Activated naive CD8-positive, alpha-beta T cell treated with anti-CD3 and anti-CD28 coated beads, Interleukin-2, amount 50 U/mL, for 24 hours (primary cell): Measurements from ENCODE around the gene ASTN1.
A peak's percentile ranks its signal among the peaks of the same experiment; 100 is the strongest.

Experiments used
- ATAC-seq: fragments of 150-1000 bp; cut with Tn5 transposase; one replicate; pipeline ENCODE4 v1.10.0; 2021
- DNase-seq: peaks from one replicate; pipeline ENCODE4 v3.0.0; 2021
- H3K27ac Mint-ChIP-seq: one replicate; pipeline ENCODE4 v1.8.0; 2021; ENCODE audit warnings: mild to moderate bottlenecking, mixed read lengths
- H3K27me3 Mint-ChIP-seq: one replicate; pipeline ENCODE4 v1.8.0; 2021; ENCODE audit warnings: mixed read lengths
- H3K36me3 Mint-ChIP-seq: one replicate; pipeline ENCODE4 v1.8.0; 2021; ENCODE audit warnings: low read depth, mixed read lengths
- H3K4me1 Mint-ChIP-seq: one replicate; pipeline ENCODE4 v1.8.0; 2021; ENCODE audit warnings: mixed read lengths
- H3K4me3 Mint-ChIP-seq: one replicate; pipeline ENCODE4 v1.8.0; 2021; ENCODE audit warnings: mild to moderate bottlenecking, moderate library complexity, mixed read lengths
- H3K9me3 Mint-ChIP-seq: one replicate; pipeline ENCODE4 v1.8.0; 2021; ENCODE audit warnings: mixed read lengths

The ASTN1 gene

DNA sequence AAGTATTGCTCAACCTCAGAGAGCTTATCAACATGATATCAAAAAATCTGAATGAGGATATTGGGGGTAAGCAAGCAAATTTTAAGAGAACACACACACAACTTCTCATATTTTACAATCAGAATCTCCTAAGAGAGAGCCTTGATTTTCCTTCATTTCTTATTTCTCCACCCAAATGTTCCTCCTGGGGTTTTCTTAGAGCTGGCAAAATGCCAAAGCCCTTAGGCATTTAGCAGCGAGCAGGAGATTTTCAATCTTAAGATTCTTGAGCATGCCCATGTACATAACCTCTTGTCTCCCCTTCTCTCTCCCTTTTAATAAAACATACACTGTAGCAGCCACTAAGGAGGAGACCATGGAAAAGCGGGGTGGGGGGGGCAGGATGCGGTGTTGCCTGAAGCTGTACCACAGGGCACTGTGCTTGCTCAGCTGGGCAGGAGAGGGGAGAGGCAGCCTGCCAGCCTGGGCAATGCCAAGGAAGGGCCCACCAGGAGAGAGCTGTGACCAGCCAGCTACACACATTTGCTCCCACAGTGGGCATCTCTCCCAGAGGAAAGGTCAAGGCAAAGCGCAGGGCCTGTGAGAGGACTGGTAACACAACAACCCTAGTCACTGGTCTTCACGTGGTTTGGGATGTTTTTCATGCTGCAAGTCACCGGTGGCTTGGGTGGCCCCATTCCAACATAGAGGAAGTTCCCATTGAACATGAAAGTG is 10.6 kb upstream of the ASTN1 start:
- no peak for DNase-seq
- no peak overlapping the region for H3K4me3 Mint-ChIP-seq
- H3K4me1 Mint-ChIP-seq: no peaks in the 10 kb centered on the region
- H3K36me3 Mint-ChIP-seq: no peaks in the 10 kb centered on the region
- ATAC-seq: no peak
- peaks cover 4% of the 10 kb centered on the region for H3K9me3 Mint-ChIP-seq
- peaks cover 8% of the 10 kb centered on the region for H3K27me3 Mint-ChIP-seq
- no peak overlapping the region for H3K27ac Mint-ChIP-seq

GRCh38 chr1:177173976-177174375 is 9.5 kb upstream of the ASTN1 start:
- H3K4me1 Mint-ChIP-seq: no peaks in the 10 kb centered on the region
- DNase-seq: no peak
- H3K27me3 Mint-ChIP-seq: peaks cover 7% of the 10 kb centered on the region
- no peaks in the 10 kb centered on the region for H3K36me3 Mint-ChIP-seq
- ATAC-seq: no peak
- no peak overlapping the region for H3K4me3 Mint-ChIP-seq
- H3K9me3 Mint-ChIP-seq: peaks cover 4% of the 10 kb centered on the region
- no peak overlapping the region for H3K27ac Mint-ChIP-seq

DNA sequence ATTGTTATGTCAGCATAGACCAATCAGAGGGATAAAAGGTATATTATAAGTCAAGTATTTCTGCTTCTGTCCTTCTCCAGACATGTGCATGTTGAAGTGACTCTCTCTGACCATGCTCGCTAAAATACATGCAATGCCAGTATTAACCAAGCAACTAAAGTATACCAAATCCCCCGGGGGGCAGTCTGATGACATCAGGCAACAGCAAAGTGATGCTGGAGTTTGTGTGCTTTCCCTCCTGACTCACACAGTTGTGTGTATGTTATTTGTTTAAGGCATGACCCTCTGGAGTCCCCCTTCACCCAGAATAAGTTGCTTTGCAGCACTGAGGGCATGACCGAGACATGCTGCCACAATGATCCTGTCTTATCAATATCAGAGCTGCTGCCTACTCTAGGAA is 8.4 kb upstream of the ASTN1 start:
- no peak overlapping the region for H3K27ac Mint-ChIP-seq
- peaks cover 7% of the 10 kb centered on the region for H3K27me3 Mint-ChIP-seq
- no peak for ATAC-seq
- no peak for DNase-seq
- H3K4me1 Mint-ChIP-seq: no peaks in the 10 kb centered on the region
- H3K36me3 Mint-ChIP-seq: no peaks in the 10 kb centered on the region
- H3K4me3 Mint-ChIP-seq: no peak overlapping the region
- no peaks in the 10 kb centered on the region for H3K9me3 Mint-ChIP-seq

DNA sequence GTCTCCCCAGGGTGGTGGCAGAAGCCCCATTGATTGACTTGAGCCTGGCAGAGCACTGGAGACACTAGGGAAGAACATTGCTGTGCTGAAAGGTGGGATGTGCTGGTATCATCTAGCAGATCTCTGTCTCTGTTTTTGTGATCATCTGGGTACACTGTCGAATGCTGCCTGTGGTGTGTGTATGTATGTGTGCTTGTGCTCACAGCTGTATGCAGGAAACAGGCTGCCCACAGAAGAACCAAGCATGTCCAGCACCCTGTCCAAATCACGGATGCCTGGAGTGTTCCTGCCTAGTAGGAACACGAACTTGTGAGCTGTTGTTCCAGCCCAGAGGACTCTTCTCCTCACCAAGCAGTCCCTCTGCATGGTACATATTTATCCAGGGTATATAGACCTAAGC is 7.8 kb upstream of the ASTN1 start:
- H3K9me3 Mint-ChIP-seq: no peaks in the 10 kb centered on the region
- H3K36me3 Mint-ChIP-seq: no peaks in the 10 kb centered on the region
- DNase-seq (no peak), ATAC-seq (no peak)
- no peak overlapping the region for H3K27ac Mint-ChIP-seq
- H3K4me3 Mint-ChIP-seq: no peak overlapping the region
- peaks cover 4% of the 10 kb centered on the region for H3K27me3 Mint-ChIP-seq
- no peaks in the 10 kb centered on the region for H3K4me1 Mint-ChIP-seq

DNA sequence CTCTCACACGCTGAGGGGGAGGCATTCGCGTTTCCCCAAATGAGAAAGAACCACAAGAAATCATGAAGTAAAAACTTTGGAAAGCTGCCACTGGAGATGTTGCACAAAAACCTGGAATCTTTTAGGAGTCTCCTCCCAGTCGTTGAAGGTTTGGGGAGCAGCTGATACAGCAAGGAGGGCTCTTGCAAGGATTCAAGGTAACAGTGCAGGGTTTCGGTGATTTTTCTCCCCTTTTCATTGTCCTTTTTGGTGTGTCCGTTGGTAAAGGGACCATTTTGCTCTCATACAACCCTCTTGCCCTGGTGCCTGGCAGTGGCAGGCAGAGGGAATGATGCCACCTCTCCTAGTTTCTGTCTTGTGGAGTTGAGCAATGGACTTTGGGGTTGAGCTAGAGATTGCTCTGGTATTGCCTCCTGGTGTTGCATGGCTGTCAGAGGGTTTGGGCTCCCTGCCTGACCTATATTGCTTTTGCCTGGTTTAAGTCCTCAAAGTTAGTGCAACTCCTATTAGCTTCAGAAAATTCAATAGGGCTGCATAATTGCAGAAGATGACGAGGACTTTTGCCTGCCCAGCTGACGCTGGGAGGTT is 7.1 kb upstream of the ASTN1 start:
- ATAC-seq: no peak
- Mint-ChIP-seq H3K36me3 (no peaks in the 10 kb centered on the region), H3K9me3 (no peaks in the 10 kb centered on the region), H3K27ac (no peak overlapping the region), H3K4me1 (no peaks in the 10 kb centered on the region), H3K4me3 (no peak overlapping the region), H3K27me3 (peaks cover 3% of the 10 kb centered on the region)
- no peak for DNase-seq

DNA sequence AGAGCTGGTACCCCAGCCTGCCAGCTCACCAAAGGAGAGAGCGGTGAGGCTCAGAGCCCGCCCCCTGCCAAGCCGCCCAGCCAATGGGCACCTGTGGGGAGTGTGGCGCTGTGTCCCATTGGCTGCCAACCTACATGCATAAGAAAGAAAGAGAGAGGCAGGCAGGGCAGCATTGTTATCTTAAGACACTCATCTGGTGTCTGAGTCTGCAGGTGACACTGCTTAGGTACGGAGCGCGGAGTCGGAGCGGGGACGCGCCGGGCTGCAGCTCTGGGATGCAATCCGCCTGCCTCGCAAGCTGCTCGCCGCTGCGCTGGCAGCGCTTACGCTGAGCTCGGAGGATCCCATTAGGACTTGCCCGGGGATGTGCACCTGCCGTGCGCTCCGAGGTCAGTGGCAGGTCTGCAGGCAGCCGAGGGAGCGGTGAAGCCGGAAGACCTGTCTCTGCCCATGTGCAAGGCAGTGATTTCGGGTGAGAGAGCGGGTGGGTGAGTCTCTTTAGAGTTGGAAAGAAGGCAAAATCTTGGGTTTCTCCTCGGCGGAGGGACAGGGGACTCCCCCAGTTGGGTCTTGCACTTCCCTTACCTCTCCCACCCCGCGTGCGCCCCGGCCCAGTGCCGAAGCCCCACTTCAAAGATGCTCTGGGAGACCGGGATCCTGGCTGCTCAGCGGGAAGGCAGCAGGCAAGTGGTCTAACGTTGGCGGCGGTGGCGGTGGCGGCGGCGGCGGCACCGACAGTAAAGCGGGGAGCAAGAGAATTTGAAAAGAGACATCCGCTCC is 6.4 kb upstream of the ASTN1 start, which contains the start of gene BRINP2:
BRINP2 (plus strand) TSS at position 203 of the 780 bp plus-strand sequence. CDS start 58,919 bp downstream, outside the sequence.
- no peaks in the 10 kb centered on the region for H3K36me3 Mint-ChIP-seq
- no peaks in the 10 kb centered on the region for H3K9me3 Mint-ChIP-seq
- DNase-seq: peak; percentile 5
- peaks cover 3% of the 10 kb centered on the region for H3K27me3 Mint-ChIP-seq
- peak within 1 kb of the TSS; percentile 19 for H3K4me3 Mint-ChIP-seq
- no peak for ATAC-seq
- no peak within 1 kb of the TSS for H3K27ac Mint-ChIP-seq
- H3K4me1 Mint-ChIP-seq: no peaks in the 10 kb centered on the region

GRCh38 chr1:177165069-177165439 is 542 bp upstream of the ASTN1 start:
- H3K27ac Mint-ChIP-seq: no peak overlapping the region
- H3K4me3 Mint-ChIP-seq: no peak overlapping the region
- H3K9me3 Mint-ChIP-seq: no peaks in the 10 kb centered on the region
- H3K36me3 Mint-ChIP-seq: peaks cover 6% of the 10 kb centered on the region
- ATAC-seq (no peak), DNase-seq (no peak)
- H3K4me1 Mint-ChIP-seq: no peaks in the 10 kb centered on the region
- peaks cover 28% of the 10 kb centered on the region for H3K27me3 Mint-ChIP-seq

DNA sequence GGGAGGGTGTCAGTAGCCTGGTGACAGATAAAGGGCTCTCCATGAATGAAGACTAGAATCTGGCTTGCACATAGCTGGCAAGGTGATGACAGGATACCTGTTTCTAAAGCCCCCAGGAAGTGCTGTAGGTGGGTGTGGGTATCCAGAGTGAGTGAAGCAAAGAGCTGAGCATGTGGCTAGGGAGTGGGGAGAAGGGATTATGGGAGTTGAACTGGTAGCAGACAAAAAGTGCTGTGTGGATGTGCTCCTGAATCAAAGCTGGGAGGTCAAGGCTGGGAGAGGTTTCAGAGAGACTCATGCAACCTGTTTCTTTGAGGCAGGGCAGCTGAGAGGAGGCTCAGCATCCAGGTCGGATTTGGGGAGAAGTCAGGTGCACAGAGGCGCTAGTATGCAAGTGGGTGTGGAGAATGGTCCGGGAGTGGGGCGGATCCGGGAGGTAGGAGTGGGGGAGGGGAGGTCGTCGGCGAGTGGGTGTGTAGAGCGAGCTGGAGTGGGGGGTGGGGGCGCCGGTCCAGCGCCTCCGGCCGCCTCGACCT is 600 bp downstream of the ASTN1 start:
- peaks cover 6% of the 10 kb centered on the region for H3K36me3 Mint-ChIP-seq
- H3K4me1 Mint-ChIP-seq: no peaks in the 10 kb centered on the region
- no peak for DNase-seq
- H3K9me3 Mint-ChIP-seq: no peaks in the 10 kb centered on the region
- ATAC-seq: no peak
- H3K4me3 Mint-ChIP-seq: no peak overlapping the region
- no peak overlapping the region for H3K27ac Mint-ChIP-seq
- H3K27me3 Mint-ChIP-seq: peaks cover 28% of the 10 kb centered on the region

GRCh38 chr1:177162243-177162642 is 2.3 kb downstream of the ASTN1 start:
- no peaks in the 10 kb centered on the region for H3K4me1 Mint-ChIP-seq
- H3K27ac Mint-ChIP-seq: no peak overlapping the region
- peaks cover 28% of the 10 kb centered on the region for H3K27me3 Mint-ChIP-seq
- DNase-seq: no peak
- H3K9me3 Mint-ChIP-seq: peaks cover 3% of the 10 kb centered on the region
- H3K36me3 Mint-ChIP-seq: peaks cover 6% of the 10 kb centered on the region
- H3K4me3 Mint-ChIP-seq: no peak overlapping the region
- no peak for ATAC-seq

DNA sequence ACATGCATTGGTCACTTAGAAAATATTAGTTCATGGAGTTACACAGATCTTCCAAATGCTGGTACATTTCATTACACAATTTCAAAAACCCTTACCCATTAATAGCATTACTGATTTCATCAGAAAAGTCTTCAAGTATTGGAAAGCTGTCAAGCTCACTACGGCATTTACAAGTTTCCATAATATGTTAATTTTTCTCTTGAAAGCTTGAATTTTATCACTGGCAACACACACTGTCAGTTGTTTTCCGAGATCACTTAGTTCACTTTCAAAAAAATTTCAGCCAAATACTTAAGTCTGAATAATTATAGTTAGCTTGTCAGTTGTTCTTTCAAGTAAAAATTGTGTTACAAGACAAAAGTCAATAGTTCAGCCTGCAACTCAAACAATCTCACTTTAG is 18.0 kb downstream of the ASTN1 start:
- H3K27ac Mint-ChIP-seq: no peak overlapping the region
- no peaks in the 10 kb centered on the region for H3K27me3 Mint-ChIP-seq
- ATAC-seq (no peak), DNase-seq (no peak)
- peaks cover 4% of the 10 kb centered on the region for H3K9me3 Mint-ChIP-seq
- no peaks in the 10 kb centered on the region for H3K36me3 Mint-ChIP-seq
- H3K4me1 Mint-ChIP-seq: no peaks in the 10 kb centered on the region
- H3K4me3 Mint-ChIP-seq: no peak overlapping the region

- Mint-ChIP-seq H3K9me3 (no peaks in the 10 kb centered on the region), H3K4me1 (no peaks in the 10 kb centered on the region), H3K27me3 (no peaks in the 10 kb centered on the region), H3K4me3 (no peak overlapping the region), H3K36me3 (no peaks in the 10 kb centered on the region), H3K27ac (no peak overlapping the region)
- ATAC-seq: no peak
- DNase-seq: no peak
Observed at GRCh38 chr1:177145106-177146070, 19.1 kb downstream of the ASTN1 start.

DNA sequence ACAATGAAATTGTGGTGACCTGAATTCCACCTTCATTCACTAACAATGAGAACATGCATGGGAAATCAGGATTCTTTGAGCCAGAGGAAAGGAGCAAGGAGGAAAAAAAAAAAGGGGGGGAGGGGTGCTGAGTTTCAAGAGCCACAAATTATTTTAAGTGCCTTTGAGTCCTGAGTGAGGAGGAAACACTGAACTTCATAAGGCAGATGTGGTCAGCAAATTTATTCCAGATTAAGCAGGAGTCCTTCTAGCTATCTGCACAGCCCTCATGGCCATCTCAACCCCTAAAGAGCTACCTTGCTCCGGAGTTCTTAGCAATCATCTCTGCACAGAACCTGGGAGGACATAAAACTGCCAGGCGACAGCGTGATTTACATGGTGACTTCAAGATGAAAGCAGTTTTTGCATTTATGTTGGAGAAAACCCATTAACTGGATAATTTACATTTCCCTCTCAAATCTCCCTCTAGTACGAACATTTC is 21.7 kb downstream of the ASTN1 start:
- peaks cover 4% of the 10 kb centered on the region for H3K9me3 Mint-ChIP-seq
- H3K27me3 Mint-ChIP-seq: no peaks in the 10 kb centered on the region
- H3K4me1 Mint-ChIP-seq: peaks cover 2% of the 10 kb centered on the region
- no peak overlapping the region for H3K4me3 Mint-ChIP-seq
- H3K27ac Mint-ChIP-seq: no peak overlapping the region
- DNase-seq (no peak), ATAC-seq (no peak)
- H3K36me3 Mint-ChIP-seq: no peaks in the 10 kb centered on the region

GRCh38 chr1:177142010-177142409 is 22.5 kb downstream of the ASTN1 start:
- Mint-ChIP-seq H3K9me3 (peaks cover 4% of the 10 kb centered on the region), H3K4me3 (no peak overlapping the region), H3K27me3 (no peaks in the 10 kb centered on the region), H3K4me1 (peaks cover 2% of the 10 kb centered on the region), H3K27ac (no peak overlapping the region), H3K36me3 (no peaks in the 10 kb centered on the region)
- no peak for ATAC-seq
- DNase-seq: no peak

DNA sequence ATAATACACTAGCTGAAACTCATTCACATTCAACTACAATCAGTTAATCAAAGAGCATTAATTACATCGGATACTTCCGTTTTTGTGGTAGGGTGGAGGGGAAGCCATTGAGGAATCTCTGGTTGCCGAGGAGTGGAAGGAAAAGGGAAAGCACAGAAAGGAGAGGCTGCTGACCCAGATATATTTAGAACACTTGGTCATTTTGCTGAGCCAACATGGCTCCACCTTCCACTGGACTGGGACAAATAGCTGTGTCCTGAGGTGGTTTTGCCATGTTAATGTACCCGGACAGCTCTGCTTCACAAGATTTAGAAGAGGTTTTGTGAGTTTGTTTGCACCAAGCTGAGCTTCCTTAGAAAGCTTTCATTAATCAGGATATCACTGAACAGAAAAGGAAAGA is 26.2 kb downstream of the ASTN1 start:
- ATAC-seq (no peak), DNase-seq (no peak)
- Mint-ChIP-seq H3K36me3 (no peaks in the 10 kb centered on the region), H3K27me3 (no peaks in the 10 kb centered on the region), H3K4me3 (no peak overlapping the region), H3K4me1 (peaks cover 2% of the 10 kb centered on the region), H3K9me3 (peaks cover 4% of the 10 kb centered on the region), H3K27ac (no peak overlapping the region)
